Peyer's patch (tissue), 4 donors: Measurements from ENCODE around the gene ATMIN. TPM values are rescaled to one million over a fixed set of nuclear protein-coding genes. Genes with fewer than 3 reads are reported as not detected.

Experiments used
- DNase-seq, 3 donors: peaks; one replicate each; pipeline ENCODE4 v3.0.0-alpha.2; 2017 to 2019
- H3K27ac ChIP-seq, 4 donors: fragments of 200-600 bp; sonication (generic); one replicate each; pipeline ENCODE4 v1.5.1; 2016 to 2019
- H3K27me3 ChIP-seq, 2 donors: fragments of 200-600 bp; sonication (generic); one replicate each; pipeline ENCODE4 v1.5.1; 2019
- H3K36me3 ChIP-seq, 3 donors: fragments of 200-600 bp; sonication (generic); one replicate each; pipeline ENCODE4 v1.5.1; 2016 to 2019
- H3K4me1 ChIP-seq, 4 donors: fragments of 200-600 bp; sonication (generic); one replicate each; pipeline ENCODE4 v1.5.1; 2016 to 2019
- H3K4me3 ChIP-seq, 4 donors: fragments of 200-600 bp; sonication (generic); 1 replicate in 3 of 4; 2 replicates in 1 of 4; pipeline ENCODE4 v1.5.1; 2016 to 2019; ENCODE audit warnings: mild to moderate bottlenecking in 1 of 4
- H3K9me3 ChIP-seq, 4 donors: fragments of 200-600 bp; sonication (generic); one replicate each; pipeline ENCODE4 v1.5.1; 2016 to 2019; ENCODE audit warnings: mild to moderate bottlenecking in 1 of 4
- POLR2A ChIP-seq, 2 donors: fragments of 450-650 bp; IDR thresholded peaks; one replicate each; pipeline ENCODE4 v1.5.1; 2017; ENCODE audit warnings: antibody characterized with exemption in 2 of 2, mild to moderate bottlenecking in 2 of 2, moderate library complexity in 2 of 2
- total RNA-seq, 4 donors: library from RNA; depleted of rRNA; stranded (reverse); fragments of >200 nt; gene quantifications; one replicate each; pipeline ENCODE4 v1.1.0, GENCODE V29; 2016
- TF ChIP-seq, protein P1 (sequence below), 6 experiments: fragments of 450-650 bp in 4 of 6; fragments of 200-600 bp in 2 of 6; sonication (generic) in 1 of 6; IDR thresholded peaks; one replicate each; pipeline ENCODE4 v1.5.1; 2017 to 2019; ENCODE audit warnings: antibody characterized with exemption in 6 of 6, mild to moderate bottlenecking in 3 of 6, moderate library complexity in 1 of 6

The ATMIN gene
- total RNA-seq, 4 donors from 2014 or later, result 25.6 to 37.0 (median 32.6) TPM

DNA sequence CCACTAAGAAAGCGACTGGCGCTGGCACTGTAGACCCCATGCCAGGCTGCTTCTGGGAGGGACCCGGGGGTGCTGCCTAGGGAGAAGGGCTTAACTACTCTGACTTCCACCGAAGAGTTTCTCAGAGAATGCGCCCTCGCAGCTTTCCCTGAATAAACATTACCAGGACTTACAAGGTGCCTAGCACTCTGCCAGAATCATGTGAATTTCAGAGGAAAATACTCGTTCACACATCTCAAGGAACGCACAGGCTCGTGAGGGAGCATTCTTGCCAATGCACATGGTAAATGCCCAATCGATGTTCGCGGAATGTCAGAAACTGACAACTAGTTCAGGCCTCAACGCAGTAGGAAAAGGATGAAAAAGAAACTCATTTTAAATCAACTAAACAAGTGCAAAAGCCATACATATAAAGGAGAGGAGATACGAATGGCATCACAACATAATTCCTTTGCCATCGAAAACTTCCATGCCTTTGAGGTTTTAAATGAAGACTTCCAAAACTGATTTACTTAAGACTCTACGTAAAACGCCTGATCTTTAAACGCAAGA is 30.0 kb upstream of the ATMIN start:
- Histone ChIP-seq H3K4me1 (peaks cover 0 to 16% (median 3%) of the 10 kb centered on the region in 4 donors), H3K4me3 (peak overlapping the region; percentile 67 to 96 (median 92)), H3K27ac (peak overlapping the region; percentile 94 to 99 (median 98)), H3K27me3 (no peaks in the 10 kb centered on the region), H3K36me3 (no peaks in the 10 kb centered on the region), H3K9me3 (no peaks in the 10 kb centered on the region)
- DNase-seq, result peak in 1 of 3 donors; percentile 21
- TF ChIP-seq POLR2A (IDR thresholded peaks at IDR 0.05), result no peak
- TF ChIP-seq, protein P1, sequence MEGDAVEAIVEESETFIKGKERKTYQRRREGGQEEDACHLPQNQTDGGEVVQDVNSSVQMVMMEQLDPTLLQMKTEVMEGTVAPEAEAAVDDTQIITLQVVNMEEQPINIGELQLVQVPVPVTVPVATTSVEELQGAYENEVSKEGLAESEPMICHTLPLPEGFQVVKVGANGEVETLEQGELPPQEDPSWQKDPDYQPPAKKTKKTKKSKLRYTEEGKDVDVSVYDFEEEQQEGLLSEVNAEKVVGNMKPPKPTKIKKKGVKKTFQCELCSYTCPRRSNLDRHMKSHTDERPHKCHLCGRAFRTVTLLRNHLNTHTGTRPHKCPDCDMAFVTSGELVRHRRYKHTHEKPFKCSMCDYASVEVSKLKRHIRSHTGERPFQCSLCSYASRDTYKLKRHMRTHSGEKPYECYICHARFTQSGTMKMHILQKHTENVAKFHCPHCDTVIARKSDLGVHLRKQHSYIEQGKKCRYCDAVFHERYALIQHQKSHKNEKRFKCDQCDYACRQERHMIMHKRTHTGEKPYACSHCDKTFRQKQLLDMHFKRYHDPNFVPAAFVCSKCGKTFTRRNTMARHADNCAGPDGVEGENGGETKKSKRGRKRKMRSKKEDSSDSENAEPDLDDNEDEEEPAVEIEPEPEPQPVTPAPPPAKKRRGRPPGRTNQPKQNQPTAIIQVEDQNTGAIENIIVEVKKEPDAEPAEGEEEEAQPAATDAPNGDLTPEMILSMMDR (IDR thresholded peaks at IDR 0.05), result no peak

DNA sequence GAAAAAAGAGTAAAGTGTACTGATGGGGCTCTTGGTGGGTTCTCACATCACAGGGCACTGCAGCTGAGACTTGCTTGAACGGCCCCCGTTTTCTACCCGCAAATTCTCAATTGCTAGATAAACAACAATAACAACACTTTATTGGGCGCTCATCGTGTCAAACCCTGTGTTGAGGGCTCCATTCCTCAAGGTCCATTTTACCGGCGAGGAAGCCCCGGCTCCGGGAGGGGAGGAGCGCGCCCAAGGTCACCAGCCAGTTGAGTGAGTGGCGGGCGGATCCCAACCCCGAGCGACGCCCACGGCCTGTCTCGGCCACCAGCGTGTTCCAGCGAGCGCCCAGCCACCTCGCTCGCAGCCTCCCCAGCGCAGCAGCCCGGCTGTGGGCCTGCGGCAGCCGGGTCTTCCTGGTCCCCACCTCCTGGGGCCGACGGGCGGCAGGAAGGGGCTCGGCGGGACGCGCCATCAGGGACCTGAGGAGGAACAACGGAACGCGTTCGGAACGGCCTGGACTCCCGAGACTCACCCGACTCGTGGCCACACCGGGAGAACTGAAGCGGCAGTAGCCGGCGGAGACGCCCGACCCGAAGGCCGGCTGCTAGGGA is 29.3 kb upstream of the ATMIN start:
- peak; percentile 68 to 89 (median 88) for DNase-seq

DNA sequence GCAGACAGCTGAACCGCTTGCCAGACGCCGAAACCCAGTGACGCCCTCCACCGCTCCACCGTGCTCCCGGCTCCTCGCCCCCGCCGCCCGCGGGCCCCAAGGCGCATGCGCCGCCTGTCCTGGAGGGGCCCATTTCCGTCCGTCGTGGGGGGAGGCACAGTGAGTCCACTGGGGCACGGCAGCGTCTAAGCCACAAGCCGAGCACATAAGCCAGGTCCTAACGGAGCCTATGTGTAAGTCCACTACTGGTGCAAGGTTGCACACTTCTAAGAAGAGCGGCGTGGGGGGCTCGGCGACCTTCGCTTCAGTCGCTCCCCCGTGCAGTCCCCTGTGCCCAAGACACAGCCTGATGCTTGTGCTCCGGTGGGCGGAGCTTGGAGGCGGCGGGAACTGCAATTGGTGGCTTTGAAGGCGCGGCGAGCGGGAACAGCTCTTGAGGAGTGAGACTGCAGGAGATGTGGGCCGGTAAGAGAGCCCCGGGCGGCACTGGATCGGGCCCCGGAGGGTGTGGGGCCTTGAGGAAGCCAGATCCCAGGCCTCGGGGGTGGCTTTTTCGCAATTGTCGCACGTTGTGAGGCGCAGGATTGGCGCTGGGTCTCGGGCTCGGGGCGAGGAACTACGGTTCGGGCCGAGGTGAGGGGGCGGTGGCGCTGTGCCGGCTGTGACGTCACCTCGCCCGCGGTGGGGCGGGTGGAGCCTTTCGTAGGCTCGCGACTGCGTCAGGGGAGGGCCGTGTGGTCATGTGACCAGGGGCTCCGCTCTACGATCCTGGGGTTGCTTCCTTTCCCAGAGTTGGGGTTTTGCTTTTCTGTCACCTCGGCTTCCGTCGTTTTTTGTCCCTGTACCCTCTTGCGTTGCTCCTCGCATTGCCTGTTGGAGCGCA is 28.6 kb upstream of the ATMIN start, which contains the start of the genes CENPN and CMC2:
Gene CENPN (plus strand): TSS at position 402 of the 883 bp plus-strand sequence. CDS start 4,726 bp downstream, outside the sequence.
Gene CMC2 (minus strand): TSS at position 73 of the 883 bp plus-strand sequence. CDS start 9,491 bp downstream, outside the sequence.
- TF ChIP-seq POLR2A (IDR thresholded peaks at IDR 0.05), result peak; percentile 78 to 87
- TF ChIP-seq, protein P1 (IDR thresholded peaks at IDR 0.05), result peak in 3 of 6 experiments; percentile 11 to 26 (median 14)
- peak; percentile 99 for DNase-seq
- H3K36me3 ChIP-seq, result no peaks in the 10 kb centered on the region

More for the DNA sequence above, 29.3 kb upstream of the ATMIN start:
- TF ChIP-seq, protein P1 (IDR thresholded peaks at IDR 0.05), result peak in 1 of 6 experiments; percentile 2
- TF ChIP-seq POLR2A (IDR thresholded peaks at IDR 0.05), result no peak
- H3K27ac ChIP-seq, result peak overlapping the region; percentile 94 to 99 (median 98)
- H3K36me3 ChIP-seq, result no peaks in the 10 kb centered on the region
- H3K4me1 ChIP-seq, result peaks cover 0 to 16% (median 3%) of the 10 kb centered on the region in 4 donors
- no peaks in the 10 kb centered on the region for H3K9me3 ChIP-seq
- H3K27me3 ChIP-seq, result no peaks in the 10 kb centered on the region
- peak overlapping the region; percentile 67 to 96 (median 92) for H3K4me3 ChIP-seq

DNA sequence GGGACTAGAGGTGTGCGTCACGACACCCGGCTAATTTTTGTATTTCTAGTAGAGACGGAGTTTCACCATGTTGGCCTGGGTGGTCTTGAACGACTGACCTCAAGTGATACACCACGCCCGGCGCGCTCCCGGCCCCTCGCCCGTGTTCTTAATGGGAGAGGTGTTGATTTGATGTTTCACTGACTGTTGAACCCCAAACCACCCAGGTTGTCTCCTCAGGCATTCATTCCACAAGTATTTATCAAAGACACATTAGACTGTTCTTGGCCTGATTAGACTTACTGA is 27.2 kb upstream of the ATMIN start:
- TF ChIP-seq POLR2A (IDR thresholded peaks at IDR 0.05), result no peak
- TF ChIP-seq, protein P1 (IDR thresholded peaks at IDR 0.05), result no peak
- Histone ChIP-seq H3K9me3 (no peaks in the 10 kb centered on the region), H3K27ac (peak overlapping the region in 2 of 4 donors; percentile 98 to 99), H3K27me3 (no peaks in the 10 kb centered on the region), H3K36me3 (no peaks in the 10 kb centered on the region), H3K4me1 (peaks cover 0 to 16% (median 3%) of the 10 kb centered on the region in 4 donors), H3K4me3 (peak overlapping the region in 3 of 4 donors; percentile 67 to 92 (median 91))
- peak in 2 of 3 donors; percentile 18 to 51 for DNase-seq

More for the DNA sequence above, 28.6 kb upstream of the ATMIN start, which contains the start of the genes CENPN and CMC2:
- Histone ChIP-seq H3K27me3 (no peaks in the 10 kb centered on the region), H3K4me1 (peaks cover 0 to 16% (median 3%) of the 10 kb centered on the region in 4 donors), H3K9me3 (no peaks in the 10 kb centered on the region), H3K4me3 (peak within 1 kb of the TSS; percentile 67 to 96 (median 92)), H3K27ac (peak within 1 kb of the TSS; percentile 94 to 99 (median 98))

DNA sequence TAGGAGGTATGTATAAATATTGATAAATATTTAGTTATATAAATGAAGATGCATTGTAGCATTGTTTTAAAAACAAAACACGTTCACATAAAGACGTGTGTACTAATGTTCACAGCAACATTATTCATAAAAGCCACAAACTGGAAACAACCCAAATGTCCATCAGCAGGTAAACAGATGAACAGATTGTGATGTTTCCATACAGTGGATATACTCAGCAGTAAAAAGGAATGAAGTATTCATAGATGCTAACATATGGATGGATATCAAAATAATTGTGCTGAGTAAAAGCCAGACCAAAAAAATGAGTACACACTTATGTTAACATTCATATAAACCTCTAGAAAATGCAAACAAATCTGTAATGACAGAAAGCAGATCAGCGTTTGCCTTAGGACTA is 22.7 kb upstream of the ATMIN start:
- no peak overlapping the region for H3K4me3 ChIP-seq
- DNase-seq, result no peak
- H3K27me3 ChIP-seq, result no peaks in the 10 kb centered on the region
- no peaks in the 10 kb centered on the region for H3K9me3 ChIP-seq
- H3K27ac ChIP-seq, result no peak overlapping the region
- peaks cover 0 to 20% (median 0%) of the 10 kb centered on the region in 3 donors for H3K36me3 ChIP-seq
- TF ChIP-seq, protein P1 (IDR thresholded peaks at IDR 0.05), result no peak
- H3K4me1 ChIP-seq, result peaks cover 0 to 4% (median 0%) of the 10 kb centered on the region in 4 donors
